Fibroblast of peridontal ligament (primary cell): Measurements from ENCODE around the gene ABCB4.
"Not testable (repeated sequence)": the region's sequence is repeated elsewhere in the genome, so short reads cannot be mapped to it uniquely, and the experiment has no call there.

Source experiments
- DNase-seq: peaks from one replicate; pipeline ENCODE4 v3.0.0-alpha.2; 2010; ENCODE audit errors: extremely low read depth

Gene ABCB4

DNA sequence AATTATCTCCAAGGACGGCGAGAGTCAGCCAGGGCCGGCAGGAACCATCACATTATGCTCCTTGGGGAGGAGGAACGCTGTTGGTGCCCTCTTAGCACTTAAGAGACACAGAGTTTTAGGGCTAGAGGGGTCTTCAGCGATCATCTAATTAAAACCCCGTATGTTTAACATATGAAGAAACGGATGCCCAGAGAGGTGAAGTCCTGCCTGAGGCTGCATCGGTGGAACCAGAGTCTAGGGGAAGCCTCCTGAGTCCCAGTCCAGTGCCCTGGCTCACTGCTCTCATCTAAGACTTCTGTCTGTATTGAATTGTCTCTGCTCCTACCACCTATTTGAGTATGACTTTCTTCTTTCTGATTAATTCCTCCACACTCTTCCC is 688 bp upstream of the ABCB4 start:
- DNase-seq, result no peak

DNA sequence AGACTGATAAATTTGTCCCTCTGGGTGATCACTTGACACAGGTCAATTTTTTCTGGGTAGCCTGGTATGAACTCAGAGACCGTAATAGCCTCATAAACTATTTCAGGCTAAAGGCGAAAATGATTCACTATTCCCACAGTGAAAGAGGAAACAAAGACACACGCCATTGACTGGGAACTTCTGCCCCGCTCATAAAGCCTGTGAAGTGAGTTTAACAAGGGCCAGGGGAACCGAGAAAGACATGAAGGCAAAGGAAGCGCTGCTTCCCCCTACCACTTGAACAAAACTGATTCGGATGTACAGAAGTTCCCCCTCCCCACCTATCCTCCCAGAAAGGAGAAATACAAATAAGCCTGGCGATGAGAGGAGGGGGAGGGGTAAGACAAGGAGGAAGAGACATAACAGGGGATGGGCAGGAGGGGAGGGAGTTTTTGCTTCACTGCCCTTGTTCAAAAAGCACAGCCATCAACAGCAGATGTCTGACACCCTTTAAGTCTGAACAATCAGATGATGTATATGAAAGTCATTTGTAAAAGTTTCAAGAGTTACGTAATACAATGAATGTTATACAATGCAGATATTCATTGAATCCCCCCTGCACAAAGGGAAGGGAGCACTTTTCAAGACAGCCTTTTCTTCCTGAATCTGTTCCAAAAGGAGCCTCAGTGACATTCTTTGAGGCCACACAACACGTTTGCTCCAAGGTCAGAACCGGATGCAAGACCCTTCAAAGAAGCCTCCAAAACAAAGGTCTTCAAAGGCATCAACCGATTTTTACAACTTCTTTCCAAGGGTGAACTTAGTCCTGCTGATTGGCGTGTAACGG is 734 bp downstream of the ABCB4 start:
- peak; percentile 25 for DNase-seq

DNA sequence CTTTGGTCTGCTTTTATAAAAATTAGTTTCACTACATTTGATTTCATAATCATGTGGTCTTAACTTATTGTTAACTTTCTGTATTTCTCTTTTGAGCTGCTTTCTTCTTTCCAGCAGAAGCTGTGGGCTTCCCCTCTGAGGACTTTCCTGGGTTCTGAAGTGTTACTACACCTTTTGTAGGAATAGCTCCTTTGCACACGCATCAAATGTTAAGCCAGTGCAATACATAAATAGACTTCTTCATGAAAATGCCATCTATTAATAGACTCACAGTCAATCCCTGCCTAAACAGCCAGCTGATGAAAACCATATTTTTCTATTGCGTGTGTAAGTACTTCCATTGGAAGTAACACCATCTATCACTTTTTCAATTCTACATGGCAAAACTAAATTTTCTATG is 1.5 kb downstream of the ABCB4 start:
- DNase-seq, result peak; percentile 47

DNA sequence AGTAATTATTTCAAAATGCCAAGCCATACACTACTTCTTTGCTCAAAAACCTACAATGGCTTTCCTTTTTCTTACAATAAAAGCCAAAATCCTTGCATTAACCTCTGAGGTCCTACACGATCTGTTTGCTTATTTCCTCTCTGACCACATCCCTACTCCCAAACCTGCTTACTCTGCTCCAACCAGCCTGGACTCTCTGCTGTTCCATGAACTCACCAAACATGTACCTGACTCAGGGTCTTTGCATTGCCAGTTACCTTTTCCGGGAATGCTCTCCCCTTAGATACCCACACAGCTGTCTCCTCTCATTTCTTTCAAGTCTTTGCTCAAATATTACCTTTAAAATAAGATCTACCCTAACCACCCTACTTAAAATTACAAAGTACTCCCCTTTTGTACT is 2.3 kb downstream of the ABCB4 start:
- no peak for DNase-seq

DNA sequence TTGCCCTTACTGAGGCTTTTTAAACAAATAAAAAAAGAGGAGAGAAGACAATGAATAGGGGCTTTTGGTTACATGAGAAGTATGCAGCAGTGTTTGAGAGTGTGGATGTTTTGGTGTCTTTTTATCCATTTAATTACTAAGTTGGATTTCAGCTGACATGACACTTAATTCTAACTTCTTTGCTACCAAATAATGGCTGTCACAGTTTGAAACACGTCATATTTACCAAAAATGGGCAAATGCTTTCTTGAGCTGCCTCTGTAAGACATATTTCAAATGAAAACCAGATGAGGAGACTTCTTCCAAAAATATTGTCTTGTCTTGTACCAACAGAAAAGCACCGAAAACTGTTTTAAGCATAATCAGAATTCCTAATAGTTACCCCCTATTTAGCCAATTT is 4.0 kb downstream of the ABCB4 start:
- DNase-seq, result no peak

DNA sequence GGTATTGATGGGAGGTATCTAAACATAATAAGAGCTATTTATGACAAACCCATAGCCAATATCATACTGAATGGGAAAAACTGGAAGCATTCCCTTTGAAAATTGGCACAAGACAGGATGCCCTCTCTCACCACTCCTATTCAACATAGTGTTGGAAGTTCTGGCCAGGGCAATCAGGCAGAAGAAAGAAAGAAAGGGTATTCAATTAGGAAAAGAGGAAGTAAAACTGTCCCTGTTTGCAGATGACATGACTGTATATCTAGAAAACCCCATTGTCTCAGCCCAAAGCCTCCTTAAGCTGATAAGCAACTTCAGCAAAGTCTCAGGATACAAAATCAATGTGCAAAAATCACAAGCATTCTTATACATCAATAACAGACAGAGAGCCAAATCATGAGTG is 6.3 kb downstream of the ABCB4 start:
- DNase-seq, result not testable (repeated sequence)

DNA sequence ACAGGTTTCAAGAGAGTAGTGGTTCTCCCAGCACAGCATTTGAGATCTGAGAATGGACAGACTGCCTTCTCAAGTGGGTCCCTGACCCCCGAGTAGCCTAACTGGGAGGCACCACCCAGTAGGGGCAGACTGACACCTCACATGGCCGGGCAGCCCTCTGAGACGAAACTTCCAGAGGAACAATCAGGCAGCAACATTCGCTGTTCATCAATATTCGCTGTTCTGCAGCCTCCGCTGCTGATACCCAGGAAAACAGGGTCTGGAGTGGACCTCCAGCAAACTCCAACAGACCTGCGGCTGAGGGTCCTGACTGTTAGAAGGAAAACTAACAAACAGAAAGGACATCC is 10.0 kb downstream of the ABCB4 start:
- not testable (repeated sequence) for DNase-seq

DNA sequence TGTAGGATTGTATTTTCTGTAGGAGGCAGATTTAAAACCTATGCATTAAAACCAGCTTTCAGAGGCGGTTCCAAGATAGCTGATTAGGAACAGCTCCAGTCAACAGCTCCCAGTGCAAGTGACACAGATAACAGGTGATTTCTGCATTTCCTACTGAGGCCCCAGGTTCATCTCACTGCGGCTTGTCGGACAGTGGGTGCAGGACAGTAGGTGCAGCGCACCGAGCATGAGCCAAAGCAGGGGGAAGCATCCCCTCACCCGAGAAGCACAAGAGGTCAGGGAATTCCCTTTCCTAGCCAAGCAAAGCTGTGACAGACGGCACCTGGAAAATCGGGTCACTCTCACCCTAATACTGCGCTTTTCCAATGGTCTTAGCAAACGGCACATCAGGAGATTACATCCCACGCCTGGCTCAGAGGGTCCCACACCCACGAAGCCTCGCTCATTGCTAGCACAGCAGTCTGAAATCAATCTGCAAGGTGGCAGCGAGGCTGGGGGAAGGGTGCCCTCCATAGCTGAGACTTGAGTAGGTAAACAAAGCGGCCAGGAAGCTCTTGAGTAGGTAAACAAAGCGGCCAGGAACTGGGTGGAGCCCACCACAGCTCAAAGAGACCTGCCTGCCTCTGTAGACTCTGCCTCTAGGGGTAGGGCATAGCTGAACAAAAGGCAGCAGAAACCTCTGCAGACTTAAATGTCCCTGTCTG is 10.5 kb downstream of the ABCB4 start:
- not testable (repeated sequence) for DNase-seq

DNA sequence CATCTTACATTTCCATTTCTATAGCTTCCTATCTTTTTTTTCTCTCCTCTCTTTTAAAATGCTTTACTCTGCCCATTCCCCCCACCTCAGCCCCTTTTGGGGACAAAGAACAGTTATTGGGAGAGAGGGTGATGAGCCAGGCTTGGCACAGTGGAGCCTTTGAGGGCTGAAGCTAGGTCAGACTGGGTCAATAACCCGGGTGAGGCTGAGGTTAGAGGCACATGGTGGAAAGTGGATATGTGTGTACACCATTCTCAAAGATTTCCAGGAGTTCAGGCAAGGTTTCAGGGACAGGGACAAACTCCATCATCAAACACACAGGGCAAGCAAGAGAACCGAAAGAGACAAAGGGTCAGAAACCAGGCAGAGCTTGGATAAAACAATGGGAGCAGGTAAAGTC is 11.5 kb downstream of the ABCB4 start:
- no peak for DNase-seq

DNA sequence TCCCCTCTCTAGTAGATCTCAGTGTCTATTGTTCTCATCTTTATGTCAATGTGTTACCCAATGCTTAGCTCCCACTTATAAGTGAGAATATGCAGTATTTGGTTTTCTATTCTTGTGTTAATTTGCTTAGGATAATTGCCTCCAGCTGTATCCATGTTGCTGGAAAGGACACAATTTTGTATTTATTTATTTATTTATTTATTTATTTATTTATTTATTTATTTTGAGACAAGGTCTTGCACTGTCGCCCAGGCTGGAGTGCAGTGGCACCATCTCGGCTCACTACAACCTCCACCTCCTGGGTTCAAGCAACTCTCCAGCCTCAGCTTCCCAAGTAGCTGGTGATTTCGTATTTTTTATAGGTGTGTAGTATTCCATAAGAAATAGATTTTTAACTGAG is 15.0 kb downstream of the ABCB4 start:
- not testable (repeated sequence) for DNase-seq

DNA sequence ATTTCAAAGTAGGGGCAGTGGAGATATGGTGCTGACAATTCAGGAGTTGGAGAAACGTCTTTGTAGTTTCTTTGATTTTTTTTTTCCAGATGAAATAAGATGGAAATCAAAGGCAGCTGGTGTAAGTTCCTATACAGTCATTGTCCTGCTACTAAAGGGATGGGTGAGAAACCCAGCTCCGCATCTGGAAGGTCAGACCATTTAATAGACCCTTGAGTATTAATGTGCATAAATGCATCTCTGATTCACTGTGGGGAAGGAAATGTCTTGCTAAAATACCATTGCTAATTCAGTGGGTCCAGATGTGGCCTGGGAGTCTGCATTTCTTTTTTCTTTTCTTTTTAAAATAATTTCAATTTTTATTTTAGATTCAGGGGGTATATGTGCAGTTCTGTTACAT is 15.5 kb downstream of the ABCB4 start:
- DNase-seq, result no peak

DNA sequence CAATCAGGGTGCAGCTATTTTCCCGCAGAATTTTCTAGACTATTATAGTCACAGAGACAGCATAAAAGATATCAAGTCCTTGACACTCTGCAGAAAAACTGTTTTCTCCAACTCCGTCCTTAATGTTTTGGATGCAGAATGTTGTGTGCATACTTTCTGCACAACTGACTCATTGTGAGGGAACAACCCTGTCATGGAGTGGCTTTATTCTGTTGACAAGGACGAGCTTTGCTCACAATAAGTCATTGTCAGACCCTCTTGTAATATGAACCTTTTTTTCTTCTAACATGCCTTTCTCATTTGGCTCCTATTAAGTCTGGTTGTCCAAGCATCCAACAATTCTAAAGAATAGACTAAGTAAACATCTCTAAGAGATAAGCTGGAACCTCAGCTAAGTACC is 17.3 kb downstream of the ABCB4 start:
- DNase-seq, result no peak

DNA sequence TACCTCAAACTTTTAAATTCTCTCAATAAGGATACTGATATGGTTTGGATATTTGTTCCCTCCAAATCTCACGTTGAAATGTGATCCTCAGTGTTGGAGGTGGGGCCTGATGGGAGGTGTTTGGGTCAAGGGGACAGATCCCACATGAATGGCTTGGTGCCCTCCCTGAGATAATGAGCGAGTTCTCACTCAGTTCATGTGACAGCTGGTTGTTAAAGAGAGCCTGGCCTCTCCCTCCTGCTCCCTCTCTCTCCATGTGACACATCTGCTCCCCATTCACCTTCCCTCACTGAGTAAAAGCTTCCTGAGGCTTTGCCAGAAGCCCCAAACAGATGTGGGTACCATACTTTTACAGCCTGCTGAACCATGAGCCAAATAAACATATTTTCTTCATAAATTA is 19.2 kb downstream of the ABCB4 start:
- no peak for DNase-seq

DNA sequence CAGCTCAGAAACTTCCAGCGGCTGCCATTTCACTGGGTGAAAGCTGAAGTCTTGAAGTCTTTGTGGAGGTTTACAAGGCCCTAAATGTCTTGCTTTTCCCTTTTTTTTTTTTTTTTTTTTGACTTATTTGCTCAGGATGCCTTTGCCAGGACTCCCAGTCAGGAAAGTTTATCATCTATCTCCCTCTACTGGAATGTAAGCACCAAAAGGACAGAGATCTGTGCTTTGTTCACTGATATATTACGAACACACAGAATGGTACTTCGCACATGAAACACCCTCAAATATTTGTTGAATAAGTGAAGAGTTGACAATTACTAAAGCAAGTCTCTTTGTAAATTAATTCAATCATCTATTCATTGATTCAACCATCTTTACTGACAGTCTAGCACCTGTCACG is 23.2 kb downstream of the ABCB4 start:
- DNase-seq, result peak; percentile 14

DNA sequence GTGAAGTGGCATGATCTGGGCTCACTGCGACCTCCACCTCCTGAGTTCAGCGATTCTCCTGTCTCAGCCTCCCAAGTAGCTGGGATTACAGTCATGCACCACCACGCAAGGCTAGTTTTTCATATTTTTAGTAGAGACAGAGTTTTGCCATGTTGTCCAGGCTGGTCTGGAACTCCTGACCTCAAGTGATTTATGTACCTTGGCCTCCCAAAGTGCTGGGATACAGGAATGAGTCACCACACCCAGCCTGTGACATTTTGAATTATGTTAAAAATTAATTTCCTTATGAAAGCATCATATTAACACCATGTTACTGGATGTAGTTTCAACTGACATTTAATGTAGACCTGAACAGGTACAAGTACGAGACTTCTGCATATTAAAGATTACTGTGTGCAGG is 24.3 kb downstream of the ABCB4 start:
- no peak for DNase-seq

DNA sequence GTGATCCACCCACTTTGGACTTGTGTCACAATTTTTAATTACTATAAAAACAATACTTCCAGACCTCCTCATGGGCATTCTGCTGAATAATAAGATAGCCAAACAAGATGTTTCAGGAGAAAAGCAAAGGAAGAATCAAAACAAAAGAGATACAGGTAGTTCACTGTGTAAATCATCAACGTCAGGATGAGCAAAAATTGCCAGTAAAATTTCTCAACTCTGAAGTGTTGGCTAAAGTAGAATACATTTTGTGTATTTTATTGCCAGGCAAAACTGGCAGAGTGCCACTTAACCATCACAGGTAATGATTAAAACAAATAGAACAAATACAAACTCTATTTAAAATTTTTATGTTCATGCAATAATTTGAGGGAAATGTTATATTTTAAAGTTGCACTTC is 24.8 kb downstream of the ABCB4 start:
- no peak for DNase-seq

DNA sequence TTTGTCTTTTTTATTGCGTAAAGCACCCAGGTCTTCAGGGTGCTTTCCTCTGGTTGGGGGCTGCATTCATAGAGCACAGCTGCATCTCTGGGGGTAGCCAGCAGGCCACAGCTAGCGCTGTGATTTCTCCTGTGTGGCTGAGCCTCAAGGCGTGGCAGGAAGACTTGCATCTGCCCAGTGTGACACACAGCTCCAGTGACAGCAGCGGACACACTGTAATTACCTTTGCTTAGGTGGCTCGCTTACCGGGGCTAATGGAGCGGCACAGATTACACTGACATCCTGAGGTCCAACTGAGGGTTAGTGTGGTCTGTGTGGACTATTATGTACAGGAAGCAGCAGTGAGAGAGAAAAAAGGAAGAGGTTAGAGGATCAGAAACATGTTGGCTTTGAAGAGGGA is 27.1 kb downstream of the ABCB4 start:
- DNase-seq, result no peak

DNA sequence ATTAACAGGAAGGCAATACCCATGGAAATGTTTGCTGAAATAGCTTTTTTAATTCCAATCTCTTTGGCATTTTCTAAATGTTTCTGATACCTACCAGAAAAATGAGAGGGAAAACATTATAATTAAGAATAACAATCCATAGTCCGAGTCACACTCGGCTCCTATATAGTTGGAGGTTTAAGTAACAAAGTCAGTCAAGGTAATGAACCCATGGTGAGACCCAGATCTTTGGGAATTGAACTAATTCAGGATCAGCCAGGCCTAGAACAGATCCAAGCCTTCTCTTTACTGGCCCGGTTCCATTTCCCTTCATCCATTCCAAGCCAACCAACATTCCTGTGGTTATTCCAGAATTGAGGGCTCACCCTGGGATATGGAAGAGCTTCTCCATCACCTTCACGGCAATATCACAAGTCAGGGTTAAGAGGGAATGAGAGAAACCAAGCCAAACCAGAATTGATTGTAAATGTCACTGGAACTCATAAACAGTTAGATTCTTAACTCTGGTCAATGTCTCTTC is 28.3 kb downstream of the ABCB4 start:
- peak; percentile 28 for DNase-seq

DNA sequence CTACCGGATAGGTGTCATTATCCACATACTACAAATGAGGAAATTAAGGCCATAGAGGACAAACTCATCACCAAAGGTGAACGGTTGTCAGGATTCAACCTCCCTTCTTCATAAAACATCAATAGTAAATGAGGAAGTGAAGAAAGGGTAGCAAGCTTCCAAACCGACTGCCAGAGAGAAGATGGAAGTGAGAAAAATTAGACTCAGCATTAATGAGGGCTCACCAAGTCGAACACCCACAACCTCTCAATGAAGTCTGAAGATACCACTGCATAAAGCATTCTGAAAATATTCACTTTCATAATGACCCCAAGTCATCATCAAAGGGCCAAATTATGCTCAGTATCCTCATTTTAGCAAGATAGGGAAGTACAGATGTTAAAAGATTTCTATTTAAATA is 29.6 kb downstream of the ABCB4 start:
- no peak for DNase-seq

DNA sequence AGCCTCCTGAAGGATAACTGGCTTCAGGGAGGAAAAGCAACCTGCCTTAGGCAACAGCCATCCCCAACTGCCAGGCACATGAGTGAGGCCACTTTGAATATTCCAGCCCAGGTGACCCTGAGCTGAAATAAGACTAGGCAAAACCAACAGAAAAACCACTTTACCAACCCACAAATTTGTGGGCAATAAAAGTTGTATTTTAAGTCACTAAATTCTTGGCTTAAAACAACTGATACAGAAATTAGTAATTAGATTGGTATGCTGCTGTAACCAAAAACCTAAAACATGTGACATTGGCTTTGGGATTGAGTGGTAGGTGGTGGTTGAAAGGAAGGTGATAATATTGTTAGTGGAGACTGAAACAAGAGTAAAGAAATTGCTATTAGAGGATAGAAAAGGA is 39.9 kb downstream of the ABCB4 start:
- DNase-seq, result no peak

DNA sequence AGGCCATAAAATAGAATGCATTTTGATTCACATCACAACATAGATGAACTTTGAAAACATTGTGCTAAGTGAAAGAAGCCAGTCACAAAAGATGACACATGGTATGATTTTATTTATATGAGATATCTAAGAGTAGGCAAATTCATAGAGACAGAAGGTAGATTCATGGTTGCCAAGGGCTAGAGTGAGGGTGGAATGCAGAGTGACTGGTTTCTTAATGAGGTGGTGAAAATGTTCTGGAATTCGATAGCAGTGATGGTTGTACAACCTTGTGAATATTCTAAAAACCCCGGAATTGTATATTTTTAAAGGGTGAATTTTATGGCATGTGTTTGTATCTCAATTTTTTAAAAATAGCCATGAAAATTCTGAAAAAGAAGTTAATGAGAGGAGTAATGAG is 42.9 kb downstream of the ABCB4 start:
- DNase-seq, result no peak

DNA sequence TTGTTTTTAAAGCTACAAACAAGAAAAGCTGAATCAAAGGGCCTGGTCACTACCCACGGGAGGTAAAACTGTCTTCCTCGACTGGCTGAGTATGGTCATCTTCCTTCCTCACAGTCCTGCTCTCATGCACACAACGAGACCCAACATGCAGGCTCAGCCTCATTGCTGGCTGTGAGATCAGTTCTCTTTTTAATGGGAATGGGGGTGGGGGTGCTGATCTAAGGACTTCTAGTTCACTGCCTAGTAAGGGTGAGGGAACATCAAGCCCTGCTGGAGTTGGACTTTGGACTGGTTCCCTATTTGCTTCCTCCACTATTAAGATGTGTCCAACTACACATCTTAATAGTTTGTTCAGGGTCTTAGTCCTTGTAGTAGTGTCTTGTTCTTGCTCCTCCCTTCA is 48.2 kb downstream of the ABCB4 start:
- no peak for DNase-seq

DNA sequence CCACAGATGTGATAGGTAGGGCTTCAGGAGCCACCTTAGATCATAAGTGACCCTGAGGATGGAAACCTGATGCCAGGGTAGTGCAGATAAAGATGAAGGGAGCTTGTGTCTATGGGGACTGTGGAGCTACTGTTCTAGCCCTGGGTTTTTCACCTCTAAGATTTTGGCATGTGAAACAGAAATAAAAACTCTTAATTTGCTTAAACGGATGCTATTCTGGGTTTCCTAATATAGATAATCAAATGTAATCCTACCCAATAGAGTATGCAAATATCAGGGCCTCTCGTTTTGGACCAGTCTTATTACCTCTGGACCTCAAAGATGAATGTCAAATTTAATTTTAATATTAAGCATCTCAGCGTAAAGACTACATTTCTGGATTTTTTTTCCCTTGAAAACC is 49.3 kb downstream of the ABCB4 start:
- DNase-seq, result no peak
